CD4-positive, alpha-beta memory T cell (primary cell): Measurements from ENCODE around the gene FNDC1. TPM values are rescaled to one million over a fixed set of nuclear protein-coding genes. Genes with fewer than 3 reads are reported as not detected.

Experiments used
- CTCF ChIA-PET: fragments of 350-600 bp; sonication (Branson Sonifier 250); formaldehyde crosslinking; loops from one replicate; lab custom pipeline; 2021; ENCODE audit warnings: inconsistent platforms; ENCODE audit not compliant: partially characterized antibody; lab: Charles Lee
- POLR2A ChIA-PET: fragments of 350-600 bp; sonication (Branson Sonifier 250); formaldehyde crosslinking; loops from one replicate; lab custom pipeline; 2021; ENCODE audit not compliant: partially characterized antibody; lab: Charles Lee
- DNase-seq, 5 donors: peaks; one replicate each; pipeline versions ENCODE4 v3.0.0 to v3.0.0-alpha.2; 2020 to 2022; ENCODE audit warnings: mixed read lengths in 1 of 5
- H3K27ac ChIP-seq: one replicate; pipeline ENCODE4 v1.7.0; 2013; ENCODE audit warnings: low read depth, low read length
- H3K27me3 ChIP-seq: 2 replicates; pipeline ENCODE4 v1.7.0; 2013; ENCODE audit warnings: mild to moderate bottlenecking, low read length, moderate library complexity; ENCODE audit not compliant: insufficient read depth
- H3K36me3 ChIP-seq: 2 replicates; pipeline ENCODE4 v1.7.0; 2013; ENCODE audit warnings: mild to moderate bottlenecking, low read length, moderate library complexity; ENCODE audit not compliant: insufficient read depth
- H3K4me1 ChIP-seq: 2 replicates; pipeline ENCODE4 v1.7.0; 2013; ENCODE audit warnings: mild to moderate bottlenecking, low read length, moderate library complexity; ENCODE audit not compliant: insufficient read depth
- H3K4me3 ChIP-seq, 2 donors: one replicate each; pipeline ENCODE4 v1.7.0; 2013; ENCODE audit warnings: low read length in 2 of 2, mild to moderate bottlenecking in 1 of 2
- H3K9me3 ChIP-seq, 2 donors: one replicate each; pipeline ENCODE4 v1.7.0; 2013; ENCODE audit warnings: low read length in 2 of 2, control low read depth in 1 of 2; ENCODE audit not compliant: control insufficient read depth in 1 of 2
- H3K27ac Mint-ChIP-seq, 7 donors: one replicate each; pipeline ENCODE4 v1.8.0; 2020 to 2021; ENCODE audit warnings: mixed read lengths in 7 of 7, mild to moderate bottlenecking in 6 of 7, inconsistent platforms in 3 of 7, moderate library complexity in 3 of 7
- H3K27me3 Mint-ChIP-seq, 2 donors: one replicate each; pipeline ENCODE4 v1.8.0; 2020 to 2021; ENCODE audit warnings: mixed read lengths in 2 of 2
- H3K36me3 Mint-ChIP-seq, 2 donors: one replicate each; pipeline ENCODE4 v1.8.0; 2020 to 2021; ENCODE audit warnings: mixed read lengths in 2 of 2, inconsistent platforms in 1 of 2, mild to moderate bottlenecking in 1 of 2
- H3K4me1 Mint-ChIP-seq, 4 donors: one replicate each; pipeline ENCODE4 v1.8.0; 2020 to 2021; ENCODE audit warnings: mixed read lengths in 4 of 4, mild to moderate bottlenecking in 1 of 4
- H3K4me3 Mint-ChIP-seq, 8 donors: one replicate each; pipeline ENCODE4 v1.8.0; 2020 to 2021; ENCODE audit warnings: mixed read lengths in 8 of 8, mild to moderate bottlenecking in 7 of 8, moderate library complexity in 6 of 8, inconsistent platforms in 3 of 8
- H3K9me3 Mint-ChIP-seq, 8 donors: one replicate each; pipeline ENCODE4 v1.8.0; 2020 to 2021; ENCODE audit warnings: mixed read lengths in 8 of 8, mild to moderate bottlenecking in 5 of 8, inconsistent platforms in 3 of 8, moderate library complexity in 1 of 8
- intact Hi-C: fragments of 100-400 bp; cut with micrococcal nuclease; formaldehyde crosslinking; loops from one replicate; pipeline ENCODE4 v1.15.1; 2023
- polyA plus RNA-seq, 2 donors: library from polyadenylated mRNA; unstranded; fragments of 300-500 nt; fragmentation: Illumina TruSeq; gene quantifications; one replicate each; pipeline ENCODE4 v1.2.3, GENCODE V29; 2021
- total RNA-seq, 2 experiments: library from RNA; stranded (reverse); gene quantifications; one replicate each; pipeline ENCODE4 v1.2.3, GENCODE V29; 2021

The FNDC1 gene
- total and polyA plus RNA-seq, 4 experiments from 2014 or later = 0.08 TPM; not detected in 3

- no peaks in the 10 kb centered on the region for H3K27me3 ChIP-seq
- H3K4me1 ChIP-seq = peaks cover 6% of the 10 kb centered on the region
- CTCF ChIA-PET = interaction anchor here (0.6 to 13.3 kb wide), 35 partner anchors 11 to 1008 kb away, joined by 3 to 440 read pairs (median 5); partner anchors contain the start of genes RSPH3 and TAGAP
- Mint-ChIP-seq H3K4me3 (no peak overlapping the region), H3K4me1 (peaks cover 0 to 6% (median 4%) of the 10 kb centered on the region in 4 donors), H3K9me3 (peaks cover 0 to 2% (median 0%) of the 10 kb centered on the region in 8 donors), H3K27me3 (peaks cover 5 to 8% of the 10 kb centered on the region in 2 donors), H3K36me3 (no peaks in the 10 kb centered on the region), H3K27ac (no peak overlapping the region)
- H3K36me3 ChIP-seq = no peaks in the 10 kb centered on the region
- no peak overlapping the region for H3K27ac ChIP-seq
- H3K4me3 ChIP-seq = no peak overlapping the region
- POLR2A ChIA-PET = interaction anchor here (0.6 to 5.5 kb wide), 16 partner anchors 25 to 128 kb away, joined by 3 to 36 read pairs (median 6); partner anchors contain the start of gene TAGAP
- intact Hi-C loops = loop anchor here (1.0 to 10.0 kb wide), 6 partner anchors 25 to 431 kb away; no protein-coding TSS in a partner anchor
- H3K9me3 ChIP-seq = no peaks in the 10 kb centered on the region
- DNase-seq = peak; percentile 69 to 77 (median 73)
Measured at GRCh38 chr6:159134701-159135364, 34.4 kb upstream of the FNDC1 start.

GRCh38 chr6:159137676-159138075 lies 31.5 kb upstream of the FNDC1 start:
- Histone ChIP-seq H3K36me3 (no peaks in the 10 kb centered on the region), H3K27ac (no peak overlapping the region), H3K4me3 (no peak overlapping the region), H3K4me1 (peaks cover 6% of the 10 kb centered on the region), H3K27me3 (no peaks in the 10 kb centered on the region), H3K9me3 (no peaks in the 10 kb centered on the region)
- H3K36me3 Mint-ChIP-seq = no peaks in the 10 kb centered on the region
- no peak for DNase-seq
- H3K4me1 Mint-ChIP-seq = peaks cover 0 to 6% (median 4%) of the 10 kb centered on the region in 4 donors
- intact Hi-C loops = loop anchor here (10.0 kb wide), 1 partner anchor 343 kb away; no protein-coding TSS in a partner anchor
- peaks cover 0 to 3% (median 0%) of the 10 kb centered on the region in 8 donors for H3K9me3 Mint-ChIP-seq
- H3K27ac Mint-ChIP-seq = no peak overlapping the region
- H3K27me3 Mint-ChIP-seq = peaks cover 5 to 8% of the 10 kb centered on the region in 2 donors
- ChIA-PET CTCF (interaction anchor here (1.1 to 13.3 kb wide), 5 partner anchors 11 to 137 kb away, joined by 3 to 440 read pairs (median 4); partner anchors contain the start of gene RSPH3), POLR2A (interaction anchor here (5.5 kb wide), 1 partner anchor 129 kb away, joined by 36 read pairs; no protein-coding TSS in a partner anchor)
- no peak overlapping the region for H3K4me3 Mint-ChIP-seq

GRCh38 chr6:159142531-159142930 lies 26.7 kb upstream of the FNDC1 start:
- POLR2A ChIA-PET = no interaction called here

GRCh38 chr6:159148641-159149040 lies 20.6 kb upstream of the FNDC1 start:
- peaks cover 0 to 4% (median 2%) of the 10 kb centered on the region in 4 donors for H3K4me1 Mint-ChIP-seq
- H3K9me3 Mint-ChIP-seq = no peaks in the 10 kb centered on the region
- Histone ChIP-seq H3K4me3 (no peak overlapping the region), H3K27ac (no peak overlapping the region), H3K27me3 (no peaks in the 10 kb centered on the region), H3K36me3 (no peaks in the 10 kb centered on the region), H3K4me1 (no peaks in the 10 kb centered on the region), H3K9me3 (no peaks in the 10 kb centered on the region)
- no peak overlapping the region for H3K27ac Mint-ChIP-seq
- no peaks in the 10 kb centered on the region for H3K36me3 Mint-ChIP-seq
- ChIA-PET POLR2A (no interaction called here), CTCF (interaction anchor here (1.1 to 4.7 kb wide), 4 partner anchors 8 to 140 kb away, joined by 3 to 19 read pairs (median 6); no protein-coding TSS in a partner anchor)
- peaks cover 2 to 6% of the 10 kb centered on the region in 2 donors for H3K27me3 Mint-ChIP-seq
- DNase-seq = no peak
- intact Hi-C loops = no loop called here
- H3K4me3 Mint-ChIP-seq = no peak overlapping the region

More at GRCh38 chr6:159142531-159142930, 26.7 kb upstream of the FNDC1 start:
- H3K4me3 Mint-ChIP-seq = no peak overlapping the region
- H3K4me1 ChIP-seq = no peaks in the 10 kb centered on the region
- no peak for DNase-seq
- H3K27me3 Mint-ChIP-seq = peaks cover 8 to 9% of the 10 kb centered on the region in 2 donors
- no peaks in the 10 kb centered on the region for H3K4me1 Mint-ChIP-seq
- H3K27me3 ChIP-seq = no peaks in the 10 kb centered on the region
- no peak overlapping the region for H3K27ac Mint-ChIP-seq
- no peaks in the 10 kb centered on the region for H3K9me3 ChIP-seq
- no peaks in the 10 kb centered on the region for H3K36me3 ChIP-seq
- peaks cover 0 to 3% (median 0%) of the 10 kb centered on the region in 8 donors for H3K9me3 Mint-ChIP-seq
- H3K4me3 ChIP-seq = no peak overlapping the region
- no peak overlapping the region for H3K27ac ChIP-seq
- no peaks in the 10 kb centered on the region for H3K36me3 Mint-ChIP-seq
- CTCF ChIA-PET = interaction anchor here (0.5 to 4.3 kb wide), 6 partner anchors 9 to 457 kb away, joined by 3 to 20 read pairs (median 4); no protein-coding TSS in a partner anchor
- intact Hi-C loops = no loop called here

GRCh38 chr6:159149641-159150040 lies 19.6 kb upstream of the FNDC1 start:
- CTCF ChIA-PET = interaction anchor here (0.9 to 4.7 kb wide), 7 partner anchors 9 to 145 kb away, joined by 3 to 19 read pairs (median 4); no protein-coding TSS in a partner anchor
- intact Hi-C loops = no loop called here
- no peaks in the 10 kb centered on the region for H3K9me3 ChIP-seq
- H3K27ac ChIP-seq = no peak overlapping the region
- POLR2A ChIA-PET = no interaction called here
- H3K27me3 ChIP-seq = no peaks in the 10 kb centered on the region
- no peaks in the 10 kb centered on the region for H3K4me1 ChIP-seq
- H3K27ac Mint-ChIP-seq = no peak overlapping the region
- no peaks in the 10 kb centered on the region for H3K36me3 Mint-ChIP-seq
- H3K4me3 Mint-ChIP-seq = no peak overlapping the region
- H3K4me3 ChIP-seq = no peak overlapping the region
- no peaks in the 10 kb centered on the region for H3K36me3 ChIP-seq
- H3K4me1 Mint-ChIP-seq = peaks cover 0 to 4% (median 2%) of the 10 kb centered on the region in 4 donors
- DNase-seq = no peak
- H3K27me3 Mint-ChIP-seq = peaks cover 2 to 3% of the 10 kb centered on the region in 2 donors
- H3K9me3 Mint-ChIP-seq = peaks cover 0 to under 1% (median 0%) of the 10 kb centered on the region in 8 donors

GRCh38 chr6:159151266-159151855 lies 17.8 kb upstream of the FNDC1 start:
- H3K27me3 Mint-ChIP-seq = peaks cover 2 to 3% of the 10 kb centered on the region in 2 donors
- no peaks in the 10 kb centered on the region for H3K36me3 Mint-ChIP-seq
- H3K4me3 Mint-ChIP-seq = no peak overlapping the region
- CTCF ChIA-PET = interaction anchor here (0.6 to 4.7 kb wide), 5 partner anchors 8 to 151 kb away, joined by 3 to 19 read pairs (median 4); partner anchors contain the start of gene RSPH3
- Histone ChIP-seq H3K4me3 (no peak overlapping the region), H3K36me3 (no peaks in the 10 kb centered on the region), H3K27ac (no peak overlapping the region), H3K27me3 (no peaks in the 10 kb centered on the region), H3K9me3 (no peaks in the 10 kb centered on the region), H3K4me1 (no peaks in the 10 kb centered on the region)
- peaks cover 0 to 4% (median 2%) of the 10 kb centered on the region in 4 donors for H3K4me1 Mint-ChIP-seq
- H3K9me3 Mint-ChIP-seq = peaks cover 4 to 15% (median 12%) of the 10 kb centered on the region in 8 donors
- H3K27ac Mint-ChIP-seq = peak overlapping the region in 1 of 7 donors; percentile 28
- intact Hi-C loops = no loop called here
- POLR2A ChIA-PET = no interaction called here
- peak in 3 of 5 donors; percentile 24 to 30 (median 25) for DNase-seq
